Ecto neural progenitor cell (in vitro differentiated cells): Measurements from ENCODE around the gene PHKA2.

Experiments
- DNase-seq: peaks from one replicate; pipeline ENCODE4 v3.0.0-alpha.2; 2018; ENCODE audit warnings: low spot score

PHKA2 gene

GRCh38 chrX:18933617-18934016, 50.3 kb downstream of the PHKA2 start:
- no peak for DNase-seq

- no peak for DNase-seq
Measured at GRCh38 chrX:18931972-18932371, 51.9 kb downstream of the PHKA2 start.

- DNase-seq: no peak
Measured at GRCh38 chrX:18929775-18930174, 54.1 kb downstream of the PHKA2 start.

- DNase-seq: no peak
Measured at GRCh38 chrX:18927558-18927957, 56.4 kb downstream of the PHKA2 start.

GRCh38 chrX:18924507-18925088, 59.3 kb downstream of the PHKA2 start:
- no peak for DNase-seq

GRCh38 chrX:18920566-18920965, 63.3 kb downstream of the PHKA2 start:
- no peak for DNase-seq

GRCh38 chrX:18920079-18920478, 63.8 kb downstream of the PHKA2 start:
- no peak for DNase-seq

GRCh38 chrX:18917831-18918230, 66.1 kb downstream of the PHKA2 start:
- no peak for DNase-seq

GRCh38 chrX:18906286-18906685, 77.6 kb downstream of the PHKA2 start:
- no peak for DNase-seq

- no peak for DNase-seq
Measured at GRCh38 chrX:18900401-18900976, 83.4 kb downstream of the PHKA2 start.

- DNase-seq: no peak
Measured at GRCh38 chrX:18899796-18900380, 84.0 kb downstream of the PHKA2 start.

- DNase-seq: no peak
Measured at GRCh38 chrX:18898492-18898891, 85.4 kb downstream of the PHKA2 start.

- DNase-seq: no peak
Measured at GRCh38 chrX:18898091-18898490, 85.8 kb downstream of the PHKA2 start.

GRCh38 chrX:18897611-18898010, 86.3 kb downstream of the PHKA2 start:
- no peak for DNase-seq

GRCh38 chrX:18896680-18897544, 87.0 kb downstream of the PHKA2 start:
- DNase-seq: no peak

- DNase-seq: no peak
Measured at GRCh38 chrX:18895189-18895951, 88.5 kb downstream of the PHKA2 start.

GRCh38 chrX:18894156-18894555, 89.8 kb downstream of the PHKA2 start:
- no peak for DNase-seq

- no peak for DNase-seq
Measured at GRCh38 chrX:18893536-18893935, 90.4 kb downstream of the PHKA2 start.

- no peak for DNase-seq
Measured at GRCh38 chrX:18892899-18893298, 91.0 kb downstream of the PHKA2 start.

GRCh38 chrX:18891548-18891945, 92.4 kb downstream of the PHKA2 start:
- no peak for DNase-seq

- no peak for DNase-seq
Measured at GRCh38 chrX:18890724-18891547, 93.0 kb downstream of the PHKA2 start.
